SK-N-MC (cell line): ENCODE results near the gene ESYT2.

Experiments
- EZH2 ChIP-seq: fragments of 200-600 bp; sonication (generic); IDR thresholded peaks from one replicate; pipeline ENCODE4 v1.6.1; 2017; ENCODE audit warnings: antibody characterized with exemption
- POLR2AphosphoS5 ChIP-seq: IDR thresholded peaks from 2 replicates; pipeline ENCODE4 v1.6.1; 2012; ENCODE audit warnings: mild to moderate bottlenecking, low read depth, low read length, borderline replicate concordance

DNA sequence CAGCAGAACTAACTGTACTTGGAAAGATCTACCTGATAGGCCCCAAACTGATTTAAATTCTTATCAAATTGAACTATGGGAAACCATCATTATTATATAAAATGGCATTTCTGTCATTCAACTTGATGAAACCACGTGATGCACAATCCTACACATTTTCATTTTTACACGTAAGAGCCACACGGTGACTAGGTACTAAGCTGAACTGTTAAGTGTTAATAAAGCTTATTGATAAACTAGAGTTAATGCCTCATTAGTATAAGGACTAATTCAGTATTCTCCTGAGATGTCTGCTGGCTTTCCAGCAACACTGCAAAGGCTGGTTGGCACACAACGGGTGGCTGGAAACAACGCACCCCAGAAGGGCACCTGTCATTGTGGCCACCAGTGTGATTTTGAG lies 129.3 kb downstream of the ESYT2 start:
- TF ChIP-seq POLR2AphosphoS5 (no peak), EZH2 (no peak)
